Activated effector memory CD4-positive, alpha-beta T cell treated with anti-CD3 and anti-CD28 coated beads, Interleukin-2, amount 50 U/mL, for 16 hours (primary cell): ENCODE data around the gene AHDC1.
"Not testable (repeated sequence)": the region's sequence is repeated elsewhere in the genome, so short reads cannot be mapped to it uniquely, and the experiment has no call there.

Experiments used
- DNase-seq: peaks from one replicate; pipeline ENCODE4 v3.0.0-alpha.2; 2020

Gene AHDC1

DNA sequence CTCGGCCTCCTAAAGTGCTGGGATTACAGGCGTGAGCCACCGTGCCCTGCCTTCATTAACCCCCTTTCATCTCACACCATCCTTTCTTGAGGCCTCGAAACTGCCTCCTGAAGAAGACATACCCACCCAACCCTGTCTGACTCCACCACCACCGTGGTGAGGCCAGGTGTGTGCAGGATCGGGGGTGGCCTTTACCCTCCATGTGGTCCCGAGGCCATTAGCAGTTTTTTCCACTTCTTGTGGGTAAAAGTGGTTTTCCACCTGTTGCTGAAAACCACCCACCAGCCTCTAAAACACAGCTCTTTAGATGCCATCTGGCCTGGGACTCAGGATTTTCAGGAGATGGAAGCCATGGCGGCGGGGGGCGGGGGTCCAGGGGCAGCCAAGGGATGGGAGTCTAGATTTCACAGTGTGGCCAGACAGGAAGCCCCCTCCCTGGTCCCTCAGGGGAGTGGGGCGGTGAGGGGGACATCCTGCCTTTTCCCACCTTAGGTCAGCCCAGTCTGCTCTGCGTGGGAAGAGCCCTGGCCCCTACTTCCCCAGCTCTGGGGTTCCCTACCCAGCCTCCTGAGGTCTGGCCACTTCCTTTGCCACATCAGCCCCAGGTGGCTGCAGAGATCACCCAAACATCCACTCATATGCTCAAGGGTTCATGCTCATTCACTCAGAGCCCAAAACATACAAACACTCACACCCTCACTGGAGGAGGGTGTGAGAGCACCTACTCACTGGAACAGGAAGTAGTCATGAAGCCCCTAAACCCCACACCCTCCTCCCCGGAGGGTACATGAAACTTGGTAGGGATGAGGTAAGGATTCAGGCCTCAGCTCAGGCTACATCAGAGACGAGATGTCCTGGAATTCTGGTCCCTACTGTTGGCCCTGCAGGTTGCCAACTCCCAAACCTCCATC is 28.7 kb upstream of the AHDC1 start:
- peak; percentile 82 for DNase-seq

DNA sequence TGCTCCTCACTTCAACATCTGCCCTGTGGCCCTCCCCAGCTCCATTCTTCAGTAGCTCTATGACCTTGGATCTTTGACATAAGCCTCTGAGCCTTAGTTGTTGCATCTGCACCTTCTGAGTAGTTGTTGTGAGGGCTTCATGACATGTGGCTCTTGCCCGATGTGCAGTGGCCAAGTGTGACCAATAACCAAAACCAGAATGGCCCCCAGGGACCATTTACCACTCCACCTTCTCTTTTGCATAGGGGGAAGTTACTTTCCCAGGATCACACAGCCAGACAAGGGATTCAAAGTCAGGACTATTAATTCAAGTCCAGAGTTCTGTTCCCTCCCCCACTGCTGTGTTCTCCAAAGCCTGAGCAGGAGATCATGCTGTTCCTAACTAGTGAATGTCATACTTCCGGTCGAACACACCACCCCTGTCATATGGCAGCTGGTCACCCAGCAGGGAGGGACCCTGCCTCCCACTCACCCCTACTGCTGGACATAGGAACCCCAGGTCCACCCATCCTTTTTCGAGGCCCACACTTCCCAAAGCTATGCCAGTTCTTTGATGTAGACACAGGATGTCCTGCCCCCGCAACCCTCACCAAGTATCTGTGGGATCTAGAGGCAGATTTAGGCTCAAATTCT is 27.0 kb upstream of the AHDC1 start:
- no peak for DNase-seq

DNA sequence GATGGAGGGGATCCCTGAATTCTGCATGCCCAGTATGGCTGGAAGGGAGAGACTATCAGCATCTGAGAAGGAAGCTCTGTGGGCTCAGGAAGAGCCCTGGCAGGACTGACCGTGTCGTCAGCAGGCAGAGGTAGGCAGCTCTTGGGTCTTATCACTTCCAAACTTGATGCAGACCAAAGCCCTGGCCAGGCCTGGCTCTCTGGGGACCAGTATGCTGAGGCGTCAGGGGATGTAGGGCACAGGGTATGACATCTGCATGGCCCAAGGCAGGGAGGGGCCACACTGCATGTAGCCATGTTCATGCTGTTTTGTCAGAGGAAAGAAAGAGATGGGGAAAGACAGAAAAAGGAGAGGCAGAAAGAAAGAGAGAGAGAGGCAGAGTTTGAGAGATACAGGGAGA is 24.8 kb upstream of the AHDC1 start:
- DNase-seq = no peak

DNA sequence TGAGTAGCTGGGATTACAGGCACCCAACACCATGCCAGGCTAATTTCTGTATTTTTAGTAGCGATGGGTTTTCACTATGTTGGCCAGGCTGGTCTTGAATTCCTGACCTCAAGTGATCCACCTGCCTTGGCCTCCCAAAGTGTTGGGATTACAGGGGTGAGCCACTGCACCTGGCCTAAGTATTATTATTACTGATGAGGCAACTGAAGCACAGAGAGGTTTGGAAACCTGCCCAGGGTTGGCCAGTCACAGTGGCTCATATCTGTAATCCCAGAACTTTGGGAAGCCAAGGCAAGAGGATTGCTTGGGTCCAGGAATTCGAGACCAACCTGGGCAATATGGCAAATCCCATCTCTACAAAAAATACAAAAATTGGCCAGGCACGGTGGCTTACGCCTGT is 23.8 kb upstream of the AHDC1 start:
- DNase-seq = not testable (repeated sequence)

DNA sequence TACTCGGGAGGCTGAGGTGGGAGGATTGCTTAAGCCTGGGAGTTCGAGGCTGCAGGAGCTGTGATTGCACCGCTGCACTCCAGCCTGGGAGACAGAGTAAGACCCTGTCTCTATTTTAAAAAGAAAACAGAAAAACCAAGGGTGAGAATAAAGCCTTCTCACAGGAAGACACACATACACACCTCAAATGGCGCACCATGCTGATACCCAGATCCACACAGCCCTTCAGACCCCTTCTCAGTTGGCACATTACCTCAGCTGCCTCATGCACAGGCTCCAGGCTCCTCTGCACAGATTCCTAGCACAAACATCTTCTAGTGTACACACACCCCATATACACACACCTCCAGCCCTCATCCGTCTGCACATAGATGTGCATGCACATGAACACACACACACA is 23.1 kb upstream of the AHDC1 start:
- DNase-seq = no peak

DNA sequence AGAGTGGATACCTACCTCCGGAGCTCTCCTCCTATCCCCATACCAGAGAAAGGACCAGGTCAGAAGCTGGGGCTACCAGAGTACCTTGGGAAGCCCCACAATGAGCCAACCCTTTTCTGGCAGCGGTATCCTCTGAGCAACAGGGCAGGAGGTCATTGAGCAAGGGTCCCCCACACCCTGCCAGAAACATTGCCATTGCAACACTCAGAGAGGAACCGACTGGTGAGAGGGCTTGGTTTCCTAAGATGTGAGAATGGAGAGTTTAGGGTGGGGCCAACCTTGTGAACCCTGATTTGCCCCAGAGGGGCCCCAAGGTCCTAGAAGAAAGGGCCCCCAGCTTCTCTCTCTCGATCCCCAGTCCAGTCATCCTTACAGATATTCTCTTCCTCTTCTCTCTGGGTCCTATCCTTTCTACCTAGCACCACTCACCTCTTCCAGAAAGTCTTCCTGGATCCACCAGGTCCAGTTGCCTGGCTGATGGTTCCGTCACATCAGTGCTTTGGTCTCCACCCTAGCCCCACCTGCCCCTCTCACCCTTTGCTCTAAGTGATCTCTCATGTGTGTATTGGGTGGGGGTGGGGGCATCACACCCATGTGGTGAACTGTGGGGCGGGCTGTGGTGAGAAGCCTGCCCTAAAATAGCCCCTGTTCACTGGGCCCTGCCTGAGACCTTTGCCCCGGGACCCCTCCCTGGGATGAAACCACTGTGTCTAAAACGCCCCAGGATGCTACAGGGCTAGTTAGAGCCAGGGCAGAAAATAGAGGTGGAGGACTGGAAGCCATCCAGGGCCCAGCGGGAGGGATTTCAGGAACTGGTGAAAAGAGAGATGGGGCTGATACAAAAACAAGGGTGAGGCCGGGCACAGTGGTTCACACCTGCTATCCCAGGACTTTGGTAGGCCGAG is 22.3 kb upstream of the AHDC1 start:
- DNase-seq = no peak

DNA sequence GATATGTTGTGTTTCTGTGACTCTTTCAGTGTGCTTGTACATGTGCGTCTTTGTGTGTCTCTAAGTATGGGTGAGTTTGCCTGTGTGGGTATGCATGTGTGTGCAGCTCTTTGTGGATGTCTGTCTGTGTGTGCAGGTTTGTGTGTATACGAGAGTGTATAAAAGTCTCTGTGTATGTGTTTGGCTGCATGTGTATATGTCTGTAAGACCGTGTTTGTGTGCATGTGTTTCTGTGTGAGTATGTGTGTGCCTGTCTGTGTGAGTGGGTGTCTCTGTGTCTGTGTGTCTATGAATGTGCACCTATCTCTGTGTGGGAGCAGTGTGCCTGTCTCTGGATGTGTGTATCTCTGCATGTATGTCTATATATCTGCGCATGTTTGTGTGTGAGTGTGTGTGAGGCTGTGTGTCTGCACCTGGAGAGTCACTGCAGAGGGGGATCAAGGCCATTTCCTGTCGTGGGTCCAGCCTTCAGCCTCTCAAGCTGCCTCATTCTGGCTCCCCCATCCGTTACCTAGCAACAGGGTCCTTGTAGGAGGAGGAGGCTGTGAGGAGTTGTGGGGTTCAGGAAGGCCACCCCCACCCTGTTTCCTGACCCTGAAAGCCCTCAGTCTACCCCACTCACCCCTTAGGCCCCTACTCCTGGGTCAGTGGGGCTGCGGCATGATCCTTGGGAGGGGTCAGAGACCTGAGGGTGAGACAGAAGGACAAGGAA is 20.7 kb upstream of the AHDC1 start:
- DNase-seq = no peak

DNA sequence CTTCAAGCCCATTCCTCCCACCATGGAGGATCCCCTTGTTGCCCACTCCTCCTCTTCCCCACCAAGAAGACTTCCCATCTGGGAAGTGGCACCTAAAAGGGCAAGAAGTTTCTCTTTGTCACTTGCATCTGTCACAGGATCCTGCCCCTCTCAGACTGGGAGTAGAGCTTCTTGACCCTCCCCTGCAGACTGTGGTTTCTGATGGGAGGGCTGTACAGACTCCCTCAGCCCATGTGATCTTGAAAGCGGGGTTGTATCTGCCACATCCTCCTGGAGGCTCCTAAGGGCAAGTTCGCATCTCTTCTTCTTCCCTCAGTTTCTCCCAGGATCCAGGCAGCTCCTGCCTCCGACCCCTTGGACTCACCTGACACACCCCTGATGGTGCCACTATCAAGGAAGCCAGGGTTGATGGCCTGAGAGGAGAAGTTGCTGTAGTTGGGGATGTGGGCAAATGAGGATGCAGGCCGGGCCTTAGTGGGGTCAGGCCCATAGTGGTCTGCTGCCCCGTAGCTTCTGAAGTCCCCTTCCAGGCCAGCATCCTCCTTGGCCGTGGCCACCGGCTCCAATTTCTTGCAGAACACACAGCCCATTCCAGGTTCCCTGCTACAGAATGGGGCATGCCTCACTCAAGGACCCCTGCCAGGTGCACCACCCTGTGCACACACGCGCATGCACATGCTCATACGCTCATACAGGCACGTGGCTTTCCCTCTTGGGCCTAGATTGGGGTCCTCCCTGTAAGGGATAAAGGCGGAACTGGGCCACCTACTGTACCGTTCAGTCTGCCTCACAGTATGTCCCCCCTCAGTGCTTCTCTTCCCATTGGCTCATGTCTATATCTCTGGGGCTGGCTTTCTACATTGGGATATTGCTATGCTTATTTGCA is 19.6 kb upstream of the AHDC1 start:
- no peak for DNase-seq

DNA sequence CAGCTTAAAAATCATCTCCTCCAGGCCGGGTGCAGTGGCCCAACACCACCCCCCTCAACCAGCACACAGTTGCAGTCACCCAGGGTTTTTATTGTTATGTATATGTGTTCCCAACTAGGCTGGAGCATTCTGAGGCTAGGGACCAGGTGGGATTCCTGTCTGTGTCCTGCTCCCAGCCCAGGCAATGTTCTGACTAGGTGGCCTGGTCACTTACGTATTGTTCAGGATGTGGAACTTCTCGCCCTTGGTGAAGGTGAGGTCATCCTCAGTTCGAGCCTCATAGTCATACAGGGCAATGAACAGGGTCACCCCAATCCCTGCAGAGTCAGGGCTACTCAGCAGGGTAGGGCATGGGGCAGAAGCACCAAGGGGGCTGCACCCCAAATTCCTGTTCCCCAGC is 18.9 kb upstream of the AHDC1 start:
- DNase-seq = no peak

DNA sequence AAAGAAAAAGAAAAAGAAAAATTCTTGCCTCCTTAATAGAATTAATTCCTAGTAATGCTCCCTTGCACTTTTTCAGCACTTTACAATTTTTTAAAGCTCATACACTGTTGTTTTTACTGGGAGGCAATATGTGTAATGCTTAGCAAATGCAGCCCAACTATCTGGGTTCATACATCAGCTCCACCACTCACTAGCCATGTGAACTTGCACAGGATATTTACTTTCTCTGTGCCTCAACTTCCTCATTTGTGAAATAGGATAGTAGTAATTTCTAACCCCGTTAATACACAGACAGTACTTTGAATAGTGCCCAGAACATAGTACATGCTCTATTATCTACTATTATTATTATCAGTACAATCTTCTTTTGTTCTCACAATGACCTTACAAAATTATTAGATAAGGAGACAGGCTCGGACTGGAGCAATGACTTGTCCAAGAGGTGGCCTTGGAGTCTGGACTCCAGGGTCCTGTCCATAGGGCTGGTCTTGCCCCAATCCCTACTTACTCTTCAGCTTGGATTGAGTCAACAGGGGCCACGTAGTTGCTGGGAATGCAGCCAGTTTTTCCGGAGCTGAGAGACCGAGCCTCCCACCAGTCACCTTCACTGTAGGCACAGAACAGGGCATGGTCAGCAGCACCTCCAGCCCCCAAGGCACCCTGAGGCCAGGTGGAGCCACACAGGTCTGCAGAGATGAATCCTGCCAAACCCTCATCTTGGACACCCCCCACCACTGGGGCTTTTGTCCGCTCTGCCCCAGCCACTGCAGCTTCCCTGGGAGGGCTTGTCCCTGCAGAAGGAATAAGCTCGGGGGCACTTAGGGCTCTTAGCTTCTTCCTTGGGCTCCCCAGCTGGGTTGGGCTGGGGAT is 17.3 kb upstream of the AHDC1 start:
- DNase-seq = no peak

DNA sequence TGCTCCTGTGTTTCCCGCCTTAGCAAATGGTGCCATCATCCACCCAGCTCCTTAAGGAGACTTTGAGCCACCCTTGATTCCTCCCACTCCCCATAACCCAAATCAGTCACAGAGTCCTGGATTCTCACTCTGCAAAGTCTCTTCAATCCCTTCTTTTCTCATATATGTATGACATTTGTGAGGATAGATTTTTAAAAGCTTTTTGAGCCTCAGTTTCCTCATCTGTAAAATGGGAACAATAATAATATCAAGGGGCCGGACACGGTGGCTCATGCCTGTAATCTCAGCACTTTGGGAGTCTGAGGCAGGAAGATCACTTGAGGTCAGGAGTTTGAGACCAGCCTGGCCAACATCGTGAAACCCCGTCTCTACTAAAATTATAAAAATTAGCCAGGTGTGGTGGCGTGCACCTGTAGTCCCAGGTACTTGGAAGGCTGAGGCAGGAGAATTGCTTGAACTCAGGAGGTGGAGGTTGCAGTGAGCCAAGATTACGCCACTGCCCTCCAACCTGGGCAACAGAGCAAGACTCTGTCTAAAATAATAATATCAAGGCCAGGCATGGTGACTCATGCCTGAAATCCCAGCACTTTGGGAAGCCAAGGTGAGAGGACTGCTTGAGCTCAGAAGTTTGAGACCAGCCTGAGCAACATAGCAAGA is 16.0 kb upstream of the AHDC1 start:
- DNase-seq = not testable (repeated sequence)

DNA sequence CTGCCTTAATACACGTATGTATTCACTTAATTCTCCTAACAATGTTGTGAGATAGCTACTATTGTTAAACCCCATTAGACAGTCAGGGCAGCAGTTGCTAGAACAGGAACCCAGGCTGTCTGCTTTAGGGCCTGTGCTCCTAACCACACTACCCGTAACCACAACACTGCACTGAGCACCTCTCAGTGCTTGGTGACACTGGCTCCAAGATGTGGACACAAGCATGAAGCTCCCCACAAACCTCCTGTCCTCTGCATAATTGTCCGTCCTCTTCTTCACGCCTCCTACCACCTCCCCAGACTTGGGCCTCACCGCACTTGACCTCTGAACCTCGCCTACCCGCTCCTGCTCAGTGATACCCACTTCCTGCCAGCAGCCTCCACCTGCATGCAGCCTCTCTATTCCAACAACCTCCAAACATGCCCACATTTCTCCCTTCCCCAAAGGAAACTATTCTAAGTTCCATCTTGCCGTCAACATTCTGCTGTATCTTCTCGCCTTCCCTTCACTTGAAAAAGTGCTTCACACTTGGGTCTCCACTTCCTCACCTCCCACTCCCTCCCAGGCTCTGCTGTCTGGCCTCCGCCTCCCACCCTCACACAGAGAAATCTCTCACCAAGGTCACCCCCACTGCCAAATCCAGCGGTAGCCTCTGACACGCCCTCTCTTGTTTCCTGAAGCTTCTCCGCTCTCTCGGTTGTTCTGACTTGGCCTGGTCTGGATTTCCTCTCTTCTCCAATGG is 14.6 kb upstream of the AHDC1 start:
- DNase-seq = no peak

DNA sequence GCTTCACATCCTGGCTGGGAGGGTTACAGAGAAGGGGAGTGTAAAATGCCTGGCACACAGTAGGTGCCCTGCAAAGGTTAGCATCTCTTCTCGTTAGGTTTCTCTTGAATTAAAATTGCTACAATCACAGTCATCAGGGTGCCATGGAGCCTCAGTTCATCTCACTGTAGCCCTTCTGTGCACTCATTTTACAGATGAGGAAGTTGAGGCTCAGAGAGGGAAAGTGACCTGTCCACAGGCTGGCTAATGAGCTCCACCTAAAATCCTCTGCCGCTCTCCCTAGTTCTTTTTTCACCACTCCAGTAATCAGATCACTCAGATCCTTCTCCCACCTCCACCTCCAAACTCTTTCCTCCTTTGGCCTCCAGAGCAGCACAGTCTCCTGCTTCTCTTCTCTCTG is 13.5 kb upstream of the AHDC1 start:
- DNase-seq = no peak

DNA sequence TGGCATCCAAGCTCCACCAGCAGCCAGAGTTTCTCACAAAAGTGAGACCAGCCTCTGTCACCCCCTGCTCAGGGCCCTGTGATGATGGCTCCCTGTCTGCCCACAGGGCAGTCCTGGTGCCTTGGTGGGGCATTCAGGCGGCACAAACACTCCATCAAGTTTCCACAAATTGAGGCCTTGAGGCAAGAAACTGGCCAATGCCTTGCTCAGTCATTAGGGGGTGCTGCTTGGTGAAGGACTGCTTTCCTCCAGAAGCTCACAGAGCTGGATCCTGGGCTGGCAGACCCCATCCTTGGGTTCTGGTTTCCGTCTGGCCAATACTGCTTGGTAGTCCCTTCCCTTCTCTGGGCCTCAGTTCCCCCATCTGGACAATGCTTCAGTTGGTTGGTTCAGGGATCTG is 12.5 kb upstream of the AHDC1 start:
- DNase-seq = no peak

DNA sequence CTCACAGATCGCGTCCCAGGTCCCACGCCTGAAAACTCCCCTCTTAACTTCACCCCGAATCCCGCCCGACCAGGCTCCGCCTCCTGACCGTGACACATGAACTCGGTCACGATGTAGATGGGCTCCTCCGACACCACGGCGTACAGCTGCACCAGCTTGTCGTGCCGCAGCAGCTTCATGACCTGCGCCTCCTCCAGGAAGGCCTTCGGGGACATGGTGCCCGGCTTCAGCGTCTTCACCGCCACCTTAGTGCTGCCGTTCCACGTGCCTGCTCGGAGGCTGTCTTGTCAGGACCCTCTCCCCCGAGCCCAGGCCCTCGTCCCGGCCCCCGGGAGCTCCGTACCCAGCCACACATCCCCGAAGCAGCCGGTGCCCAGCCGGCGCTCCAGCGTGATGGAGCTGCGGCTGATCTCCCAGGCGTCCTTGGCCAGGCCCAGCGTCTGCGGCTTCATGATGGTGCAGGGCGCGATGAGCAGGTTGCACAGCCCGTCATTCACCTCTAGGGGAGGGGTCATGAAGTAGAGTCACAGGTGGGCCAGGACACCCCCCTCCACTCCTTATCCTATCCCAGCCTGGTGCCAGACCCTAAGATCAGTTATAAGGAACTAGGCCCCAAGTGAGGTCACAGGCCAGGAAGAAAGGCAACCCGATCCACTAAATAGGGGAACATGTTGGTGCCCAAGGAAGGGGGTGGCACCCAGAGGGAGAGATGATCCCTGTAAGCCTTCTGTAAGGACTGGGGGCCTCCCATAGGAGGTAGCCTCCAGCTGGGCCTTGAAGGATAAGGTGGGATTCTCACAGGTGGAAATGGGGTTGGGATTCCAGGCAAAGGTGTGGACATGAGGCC is 11.6 kb upstream of the AHDC1 start:
- DNase-seq = no peak

DNA sequence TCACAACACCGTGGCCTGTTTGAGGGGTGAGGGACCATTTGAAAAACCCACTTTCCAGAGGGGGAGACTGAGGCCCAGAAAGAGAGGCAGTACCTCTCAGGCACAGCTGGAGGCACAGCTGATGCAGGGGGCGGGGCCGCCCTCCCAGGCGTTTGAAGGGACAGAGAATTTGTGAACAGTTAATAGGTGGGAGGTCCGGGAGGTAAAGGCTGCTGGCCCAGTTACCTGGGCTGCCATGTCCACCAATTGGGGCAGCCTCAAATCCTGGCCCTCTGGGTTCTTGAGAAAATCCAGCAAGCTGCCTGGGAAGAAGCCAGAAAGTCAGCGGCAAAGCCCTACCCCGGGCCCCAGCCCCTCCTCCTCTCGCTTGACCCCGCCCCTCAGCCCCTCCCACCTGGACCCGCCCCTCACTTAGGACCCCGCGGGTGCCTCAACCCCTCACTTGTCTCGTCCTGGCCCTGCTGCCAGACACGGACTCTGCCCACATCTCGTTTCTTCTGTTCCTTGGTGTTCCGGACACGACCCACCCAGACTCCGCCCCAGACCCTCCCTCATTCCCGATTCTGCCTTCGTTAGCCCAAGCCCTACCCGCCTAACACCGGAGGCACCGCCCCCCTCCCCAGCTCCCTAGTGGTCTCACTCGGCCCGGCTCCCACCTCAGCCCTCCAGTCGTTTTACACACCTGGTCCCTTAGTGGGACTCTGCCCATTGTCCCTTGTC is 10.8 kb upstream of the AHDC1 start:
- no peak for DNase-seq

DNA sequence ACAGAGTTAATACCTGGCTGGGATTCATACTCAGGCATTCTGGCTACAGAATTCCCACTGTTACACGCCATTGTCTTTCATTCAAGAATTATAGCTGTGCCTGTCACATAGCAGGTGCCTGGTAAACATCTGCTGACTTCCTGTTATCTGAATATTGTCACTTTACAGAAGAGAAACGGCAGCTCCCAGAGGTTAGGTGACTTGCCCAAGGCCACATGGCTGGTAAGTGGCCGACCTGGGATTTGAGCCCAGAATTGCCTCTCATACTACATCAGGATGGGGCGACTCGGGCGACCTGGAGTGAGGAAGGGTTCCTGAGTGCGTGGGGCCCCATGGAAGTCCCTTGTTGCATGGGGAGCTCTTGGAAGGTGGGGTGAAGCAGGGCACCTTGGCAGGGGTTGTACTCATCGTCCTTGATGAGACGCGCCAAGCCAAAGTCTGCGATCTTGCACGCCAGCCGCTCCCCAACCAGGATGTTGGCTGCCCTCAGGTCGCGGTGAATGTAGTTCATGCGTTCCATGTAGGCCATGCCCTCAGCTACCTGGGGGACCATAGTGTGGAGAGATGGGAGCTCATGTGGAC is 10.2 kb upstream of the AHDC1 start:
- DNase-seq = no peak
